ENCODE results near the gene SART1. TPM values are rescaled to one million over a fixed set of nuclear protein-coding genes. Genes with fewer than 3 reads are reported as not detected.

Gene SART1
- total RNA-seq, result 30.9 and 35.9 TPM in 2 replicates

DNA sequence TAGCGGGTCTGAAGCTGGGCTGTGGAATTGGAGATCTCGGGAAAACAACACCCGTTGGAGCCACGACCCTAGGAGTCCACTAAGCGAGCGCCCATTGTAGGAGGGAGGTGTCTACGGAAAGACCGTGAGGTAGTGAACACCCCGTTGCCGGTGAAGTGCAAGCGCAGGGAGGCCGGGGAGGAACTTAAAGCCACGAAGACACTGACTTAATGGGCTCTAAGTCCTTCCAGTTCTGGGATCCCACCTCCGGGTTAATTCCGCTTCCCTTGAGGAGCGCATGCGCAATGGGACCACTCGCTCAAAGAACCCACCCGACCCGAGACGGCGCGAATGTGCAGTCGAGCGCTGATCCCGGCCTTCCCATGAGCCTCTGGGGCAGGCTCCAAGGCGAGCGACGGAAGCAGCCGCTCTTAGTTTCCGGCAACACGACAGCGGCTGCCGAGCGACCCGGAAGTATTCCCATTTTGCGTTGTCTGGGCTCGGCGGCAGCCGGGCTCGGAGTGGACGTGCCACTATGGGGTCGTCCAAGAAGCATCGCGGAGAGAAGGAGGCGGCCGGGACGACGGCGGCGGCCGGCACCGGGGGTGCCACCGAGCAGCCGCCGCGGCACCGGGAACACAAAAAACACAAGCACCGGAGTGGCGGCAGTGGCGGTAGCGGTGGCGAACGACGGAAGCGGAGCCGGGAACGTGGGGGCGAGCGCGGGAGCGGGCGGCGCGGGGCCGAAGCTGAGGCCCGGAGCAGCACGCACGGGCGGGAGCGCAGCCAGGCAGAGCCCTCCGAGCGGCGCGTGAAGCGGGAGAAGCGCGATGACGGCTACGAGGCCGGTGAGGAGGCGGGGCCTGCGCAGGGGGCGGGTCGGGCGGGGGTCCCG is at the start of gene SART1:
TSS of gene SART1 (plus strand) at position 468 of the 874 bp plus-strand sequence. CDS start at position 515, 47 bp downstream.

DNA sequence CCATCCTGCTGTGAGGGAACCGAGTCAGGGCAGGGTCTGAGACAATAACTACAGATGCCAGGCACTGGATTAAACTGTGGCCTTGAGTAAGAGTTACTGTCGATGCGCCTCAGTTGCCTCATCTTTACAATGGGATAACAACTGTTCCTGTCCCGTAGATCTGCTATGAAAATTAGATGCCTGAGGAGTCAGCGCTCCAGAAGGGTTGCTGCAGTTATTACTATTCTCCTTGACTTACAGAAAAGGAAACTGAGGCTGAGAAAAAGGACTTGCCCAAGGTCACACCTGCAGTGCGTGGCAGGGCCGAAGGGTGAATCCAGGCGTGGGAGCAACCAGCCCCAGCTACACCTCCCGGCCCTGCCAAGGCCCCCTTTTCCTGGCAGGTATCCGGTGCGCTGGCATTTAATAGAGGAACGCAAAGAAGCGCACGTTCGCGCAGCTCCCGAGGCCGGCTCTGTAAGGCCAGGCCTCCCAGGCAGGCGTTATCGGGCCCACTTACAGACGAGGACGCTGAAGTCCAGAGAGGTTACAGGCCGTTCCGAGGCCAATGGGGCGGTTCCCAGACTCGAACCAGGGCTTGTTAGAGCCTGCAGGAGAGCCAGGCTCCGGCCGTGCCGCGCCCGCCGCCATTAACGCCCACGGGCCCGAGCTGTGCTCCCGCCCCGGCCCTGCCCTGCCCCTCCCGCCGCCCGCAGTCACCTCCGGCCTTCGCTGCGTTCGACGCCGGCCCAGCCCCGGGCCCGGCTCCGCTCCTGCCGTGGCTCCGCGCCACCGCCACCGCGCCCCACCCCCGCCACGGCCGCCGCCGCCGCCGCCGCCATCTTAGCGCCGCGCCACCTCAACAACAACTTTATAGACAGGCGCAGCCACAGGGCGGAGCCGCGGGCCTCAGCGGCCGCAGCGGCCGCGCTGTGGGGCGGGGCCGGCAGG is 43.1 kb upstream of the SART1 start, which contains the start of gene C11orf68:
TSS of gene C11orf68 (minus strand) at position 852 of the 930 bp plus-strand sequence. CDS start at position 821, 31 bp downstream.

GRCh38 chr11:65919141-65919572 is 42.4 kb upstream of the SART1 start, which contains the start of gene DRAP1:
Gene DRAP1 (plus strand): TSS chr11:65919426. CDS start chr11:65919502, 76 bp downstream.

DNA sequence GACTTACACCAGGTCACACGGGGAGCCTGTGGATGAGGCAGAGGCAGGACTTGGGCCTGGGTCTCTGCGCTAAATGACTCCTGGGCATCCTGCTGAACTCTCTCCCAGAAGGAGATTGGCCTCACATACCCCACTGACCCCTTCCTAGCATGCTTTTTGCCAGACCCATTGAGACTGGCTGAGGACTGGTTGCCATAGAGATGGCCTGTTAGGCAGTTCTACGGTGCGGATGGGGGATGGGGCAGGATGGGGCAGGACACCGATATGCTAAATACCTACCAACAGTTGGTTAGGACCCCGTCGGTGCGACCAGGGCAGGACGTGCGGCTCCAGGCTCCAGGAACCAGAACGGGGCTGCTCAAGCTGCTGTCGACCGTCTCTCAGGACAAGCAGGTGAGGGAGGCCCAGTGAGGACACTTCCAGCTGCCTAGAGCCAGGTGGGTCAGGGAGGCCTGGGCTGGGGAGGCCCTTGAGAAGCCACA is 16.1 kb upstream of the SART1 start, which contains the start of gene TSGA10IP:
TSS of gene TSGA10IP (plus strand) at position 51 of the 482 bp plus-strand sequence. CDS start at position 247, 196 bp downstream.

DNA sequence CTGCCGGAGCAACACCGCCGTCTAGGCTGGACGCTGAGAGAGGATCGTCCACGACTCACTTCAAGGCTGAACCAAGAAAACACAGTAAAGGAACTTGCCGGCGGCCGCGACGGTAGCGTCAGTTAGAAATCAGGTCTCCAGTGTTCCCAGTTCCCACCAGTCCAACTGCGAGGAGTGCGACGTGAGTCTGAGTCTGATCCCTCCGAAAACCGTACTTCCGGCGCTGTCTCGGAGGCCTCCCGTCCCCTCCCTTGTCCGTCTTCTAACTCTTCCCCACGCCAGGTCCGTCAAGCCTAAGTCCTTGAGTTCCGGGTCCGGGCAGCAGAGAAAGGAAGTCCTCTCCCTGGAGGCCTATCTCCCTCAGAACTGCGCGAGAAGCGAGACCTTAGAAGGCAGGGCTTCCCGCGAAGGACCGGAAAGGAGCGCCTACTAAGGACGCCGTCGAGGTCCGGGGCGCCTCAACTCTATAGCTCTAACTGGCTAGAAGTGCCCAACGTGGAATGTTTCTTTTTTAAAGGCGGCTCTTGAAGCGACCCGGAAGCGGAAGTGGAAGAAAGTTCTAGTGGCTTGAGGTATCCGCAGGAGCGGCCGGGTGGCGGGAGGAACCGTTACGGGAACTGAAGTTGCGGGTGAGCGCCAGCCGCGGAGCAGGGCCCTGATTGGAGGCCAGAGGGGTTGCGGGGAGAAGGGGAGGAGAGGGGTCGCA is 40.6 kb downstream of the SART1 start, which contains the start of the genes BANF1 and EIF1AD:
TSS of gene BANF1 (plus strand) at position 562 of the 706 bp plus-strand sequence. CDS start 748 bp downstream, outside the sequence.
TSS of gene EIF1AD (minus strand) at position 216 of the 706 bp plus-strand sequence. CDS start 1,768 bp downstream, outside the sequence.

GRCh38 chr11:66011785-66012303 is 50.3 kb downstream of the SART1 start, which contains the start of gene CST6:
Gene CST6 (plus strand): TSS chr11:66012008. CDS start chr11:66012045, 37 bp downstream.

GRCh38 chr11:66026017-66026529 is 64.5 kb downstream of the SART1 start, which contains the start of gene CATSPER1:
Gene CATSPER1 (minus strand): TSS chr11:66026479. CDS start chr11:66026379, 100 bp downstream.

Other genes with a start within 250 kb of the SART1 start
- gene KAT5, start 249.5 kb upstream of the SART1 start, total RNA-seq, result 28.1 and 31.3 TPM in 2 replicates
- 46.4 and 60.7 TPM in 2 replicates for gene RNASEH2C, start 240.9 kb upstream of the SART1 start, total RNA-seq
- gene AP5B1, start 180.8 kb upstream of the SART1 start, total RNA-seq, result 12.8 and 17.4 TPM in 2 replicates
- gene OVOL1, start 174.7 kb upstream of the SART1 start, total RNA-seq, result not detected in 2 replicates
- gene SNX32, start 127.8 kb upstream of the SART1 start, total RNA-seq, result 0.13 and 0.86 TPM in 2 replicates
- gene CFL1, start 103.6 kb upstream of the SART1 start, total RNA-seq, result 1,176 and 1,575 TPM in 2 replicates
- 46.9 and 49.3 TPM in 2 replicates for gene MUS81, start 101.3 kb upstream of the SART1 start, total RNA-seq
- gene EFEMP2, start 88.9 kb upstream of the SART1 start, total RNA-seq, result 18.9 and 22.0 TPM in 2 replicates
- not detected in 2 replicates for gene CTSW, start 81.9 kb upstream of the SART1 start, total RNA-seq
- 94.0 and 128 TPM in 2 replicates for gene FIBP, start 73.3 kb upstream of the SART1 start, total RNA-seq
- gene CCDC85B, start 71.1 kb upstream of the SART1 start, total RNA-seq, result 78.2 and 108 TPM in 2 replicates
- gene FOSL1, start 61.3 kb upstream of the SART1 start, total RNA-seq, result 41.6 and 48.9 TPM in 2 replicates
- 14.4 and 17.0 TPM in 2 replicates for gene C11orf68, start 42.7 kb upstream of the SART1 start, total RNA-seq
- gene DRAP1, start 42.3 kb upstream of the SART1 start, total RNA-seq, result 74.0 and 108 TPM in 2 replicates
- gene TSGA10IP, start 16.3 kb upstream of the SART1 start, total RNA-seq, result not detected in 2 replicates
- gene EIF1AD, start 40.4 kb downstream of the SART1 start, total RNA-seq, result 32.0 and 33.5 TPM in 2 replicates
- 51.8 and 60.2 TPM in 2 replicates for gene BANF1, start 40.8 kb downstream of the SART1 start, total RNA-seq
- gene CST6, start 50.3 kb downstream of the SART1 start, total RNA-seq, result 0.22 and 0.53 TPM in 2 replicates
- not detected in 2 replicates for gene CATSPER1, start 64.7 kb downstream of the SART1 start, total RNA-seq
- gene GAL3ST3, start 87.4 kb downstream of the SART1 start, total RNA-seq, result 0.36 TPM in 1 of 2 replicates, not detected in the other
- 175 and 176 TPM in 2 replicates for gene SF3B2, start 90.6 kb downstream of the SART1 start, total RNA-seq
- gene PACS1, start 108.5 kb downstream of the SART1 start, total RNA-seq, result 28.9 and 35.1 TPM in 2 replicates